Gastroesophageal sphincter (tissue), 4 donors: ENCODE results near the gene STK32B. TPM values are rescaled to one million over a fixed set of nuclear protein-coding genes. Genes with fewer than 3 reads are reported as not detected.
"Not testable (repeated sequence)": the region's sequence is repeated elsewhere in the genome, so short reads cannot be mapped to it uniquely, and the experiment has no call there.

Experiments used
- ATAC-seq: fragments of 150-250 bp; one replicate; pipeline ENCODE4 v1.9.1; 2016; ENCODE audit warnings: mild to moderate bottlenecking, moderate library complexity
- H3K27ac ChIP-seq, 4 donors: fragments of 200-600 bp; sonication (generic) in 3 of 4; 1 replicate in 3 of 4; 2 replicates in 1 of 4; pipeline ENCODE4 v1.5.1; 2016 to 2019
- H3K27me3 ChIP-seq: fragments of 200-600 bp; sonication (generic); one replicate; pipeline ENCODE4 v1.5.1; 2019
- H3K36me3 ChIP-seq, 2 donors: fragments of 200-600 bp; sonication (generic); one replicate each; pipeline ENCODE4 v1.5.1; 2019; ENCODE audit warnings: control low read depth in 1 of 2
- H3K4me1 ChIP-seq, 3 donors: fragments of 200-600 bp; sonication (generic); 1 replicate in 2 of 3; 2 replicates in 1 of 3; pipeline ENCODE4 v1.5.1; 2016 to 2019; ENCODE audit warnings: control low read depth in 2 of 3
- H3K4me3 ChIP-seq, 2 donors: fragments of 200-600 bp; sonication (generic); one replicate each; pipeline ENCODE4 v1.5.1; 2019; ENCODE audit warnings: mild to moderate bottlenecking in 1 of 2, moderate library complexity in 1 of 2
- H3K9me3 ChIP-seq, 3 donors: fragments of 200-600 bp; sonication (generic); one replicate each; pipeline ENCODE4 v1.5.1; 2017 to 2019; ENCODE audit warnings: control low read depth in 2 of 3
- CTCF ChIP-seq, 4 experiments: fragments of 200-600 bp in 2 of 4; fragments of 450-650 bp in 2 of 4; sonication (generic) in 1 of 4; IDR thresholded peaks; one replicate each; pipeline ENCODE4 v1.5.1; 2017 to 2019; ENCODE audit warnings: antibody characterized with exemption in 4 of 4, mild to moderate bottlenecking in 2 of 4, moderate library complexity in 2 of 4
- EP300 ChIP-seq: sonication (generic); formaldehyde crosslinking; IDR thresholded peaks from one replicate; pipeline ENCODE4 v1.6.1; 2017; ENCODE audit warnings: antibody characterized with exemption, mild to moderate bottlenecking
- POLR2A ChIP-seq, 2 donors: fragments of 450-650 bp; IDR thresholded peaks; one replicate each; pipeline ENCODE4 v1.6.1; 2017; ENCODE audit warnings: antibody characterized with exemption in 2 of 2, mild to moderate bottlenecking in 2 of 2, moderate library complexity in 1 of 2
- POLR2AphosphoS5 ChIP-seq: sonication (generic); formaldehyde crosslinking; IDR thresholded peaks from one replicate; pipeline ENCODE4 v1.6.1; 2017; ENCODE audit warnings: antibody characterized with exemption
- WGBS, 2 donors: methylation state at CpG; one replicate each; pipeline ENCODE4 v1.1.5; 2018; ENCODE audit warnings: low coverage in 1 of 2; 5-methylcytosine and 5-hydroxymethylcytosine counted together
- total RNA-seq, 4 donors: library from RNA; depleted of rRNA; stranded (reverse); fragments of >200 nt; gene quantifications; one replicate each; pipeline ENCODE4 v1.1.0, GENCODE V29; 2016

Gene STK32B
- total RNA-seq, 4 donors from 2014 or later: 1.9 to 5.3 (median 2.4) TPM

- no peak overlapping the region for H3K27ac ChIP-seq
- H3K4me1 ChIP-seq: no peaks in the 10 kb centered on the region
- no peaks in the 10 kb centered on the region for H3K9me3 ChIP-seq
- ATAC-seq: no peak
- no peak overlapping the region for H3K4me3 ChIP-seq
- WGBS, 2 donors: 92 to 94% methylated on average over 4 of the region's 4 CpGs
- no peaks in the 10 kb centered on the region for H3K36me3 ChIP-seq
- H3K27me3 ChIP-seq: no peaks in the 10 kb centered on the region
- TF ChIP-seq CTCF (IDR thresholded peaks at IDR 0.05): no peak
- TF ChIP-seq EP300: no peak
- TF ChIP-seq POLR2A (IDR thresholded peaks at IDR 0.05): no peak
- no peak for TF ChIP-seq POLR2AphosphoS5
These were observed 229.5 kb downstream of the STK32B start for GRCh38 chr4:5280828-5281227.

- H3K36me3 ChIP-seq: no peaks in the 10 kb centered on the region
- WGBS, 2 donors: 79 to 88% methylated on average over 2 of the region's 2 CpGs
- H3K4me1 ChIP-seq: no peaks in the 10 kb centered on the region
- H3K27ac ChIP-seq: no peak overlapping the region
- H3K27me3 ChIP-seq: no peaks in the 10 kb centered on the region
- TF ChIP-seq CTCF (IDR thresholded peaks at IDR 0.05): no peak
- TF ChIP-seq POLR2A (IDR thresholded peaks at IDR 0.05): no peak
- no peak for TF ChIP-seq POLR2AphosphoS5
- TF ChIP-seq EP300: no peak
- H3K4me3 ChIP-seq: no peak overlapping the region
- no peaks in the 10 kb centered on the region for H3K9me3 ChIP-seq
- ATAC-seq: no peak
These were observed 232.6 kb downstream of the STK32B start for GRCh38 chr4:5283837-5284236.

GRCh38 chr4:5284517-5284916 is 233.2 kb downstream of the STK32B start:
- WGBS, 2 donors: 60 to 66% methylated on average over 7 of the region's 7 CpGs

GRCh38 chr4:5292101-5292500 is 240.8 kb downstream of the STK32B start:
- Histone ChIP-seq H3K4me3 (no peak overlapping the region), H3K4me1 (no peaks in the 10 kb centered on the region), H3K36me3 (no peaks in the 10 kb centered on the region), H3K9me3 (peaks cover 0 to 23% (median 0%) of the 10 kb centered on the region in 3 donors), H3K27ac (no peak overlapping the region), H3K27me3 (no peaks in the 10 kb centered on the region)
- TF ChIP-seq POLR2A (IDR thresholded peaks at IDR 0.05) (no peak), CTCF (IDR thresholded peaks at IDR 0.05) (no peak)
- WGBS, 2 donors: 75 to 78% methylated on average over 4 of the region's 4 CpGs
- ATAC-seq: no peak

More at GRCh38 chr4:5284517-5284916, 233.2 kb downstream of the STK32B start:
- TF ChIP-seq POLR2AphosphoS5 (no peak), CTCF (IDR thresholded peaks at IDR 0.05) (no peak), EP300 (no peak), POLR2A (IDR thresholded peaks at IDR 0.05) (no peak)
- H3K4me1 ChIP-seq: no peaks in the 10 kb centered on the region
- no peak overlapping the region for H3K27ac ChIP-seq
- H3K4me3 ChIP-seq: no peak overlapping the region
- H3K27me3 ChIP-seq: no peaks in the 10 kb centered on the region
- no peak for ATAC-seq
- no peaks in the 10 kb centered on the region for H3K36me3 ChIP-seq
- H3K9me3 ChIP-seq: no peaks in the 10 kb centered on the region

- not testable (repeated sequence) for H3K36me3 ChIP-seq, H3K27me3 ChIP-seq, ATAC-seq, H3K27ac ChIP-seq, H3K4me1 ChIP-seq, H3K4me3 ChIP-seq
- 40% methylated on average over 1 of the region's 9 CpGs; no CpG with 5 or more reads in 1 of the 2 donors for WGBS, 2 donors
- H3K9me3 ChIP-seq: peaks cover 0 to 19% (median 0%) of the 10 kb centered on the region in 3 donors
These were observed 246.9 kb downstream of the STK32B start for GRCh38 chr4:5298000-5298787.
